Spinal cord (tissue), 10 donors: ENCODE measurements around the gene KCNQ1. TPM values are rescaled to one million over a fixed set of nuclear protein-coding genes. Genes with fewer than 3 reads are reported as not detected.

ENCODE experiments used
- DNase-seq, 6 donors: peaks; one replicate each; pipeline versions ENCODE4 v3.0.0 to v3.0.0-alpha.2; 2013 to 2015; ENCODE audit warnings: low spot score in 6 of 6, low read depth in 4 of 6
- H3K27ac ChIP-seq: one replicate; pipeline ENCODE4 v1.5.1; 2013; ENCODE audit warnings: low read depth, low read length, control low read depth
- H3K27me3 ChIP-seq: one replicate; pipeline ENCODE4 v1.6.1; 2013; ENCODE audit warnings: low read length; ENCODE audit not compliant: control insufficient read depth, insufficient read depth
- H3K36me3 ChIP-seq: one replicate; pipeline ENCODE4 v1.6.1; 2013; ENCODE audit warnings: low read length; ENCODE audit not compliant: control insufficient read depth, insufficient read depth
- H3K4me1 ChIP-seq: one replicate; pipeline ENCODE4 v1.6.1; 2013; ENCODE audit warnings: low read length; ENCODE audit not compliant: control insufficient read depth, insufficient read depth
- H3K4me3 ChIP-seq: one replicate; pipeline ENCODE4 v1.5.1; 2013; ENCODE audit warnings: low read depth, low read length, control low read depth
- H3K9me3 ChIP-seq: one replicate; pipeline ENCODE4 v1.6.1; 2013; ENCODE audit warnings: low read length; ENCODE audit not compliant: control insufficient read depth, insufficient read depth
- WGBS: methylation state at CpG from one replicate; pipeline ENCODE4 v1.1.5; 2013; ENCODE audit warnings: missing lambda C conversion rate; ENCODE audit not compliant: insufficient coverage; 5-methylcytosine and 5-hydroxymethylcytosine counted together
- polyA plus RNA-seq, 2 donors: library from polyadenylated mRNA; unstranded; fragments of 120-200 nt; gene quantifications; one replicate each; pipeline ENCODE4 v1.2.1, GENCODE V29; 2013; ENCODE audit not compliant: insufficient read length in 2 of 2
- total RNA-seq, 2 donors: library from RNA; depleted of rRNA in 1 of 2; stranded (reverse); fragments of 120-200 nt in 1 of 2; fragments of >200 nt in 1 of 2; gene quantifications; one replicate each; pipeline versions ENCODE4 v1.2.3 to v1.2.4, GENCODE V29; 2013 to 2014
- donor health status: healthy.

KCNQ1 gene
- total and polyA plus RNA-seq, 4 donors = 0.83 to 3.1 (median 2.1) TPM

GRCh38 chr11:2704356-2704755 lies 259.5 kb downstream of the KCNQ1 start:
- Histone ChIP-seq H3K4me3 (no peak overlapping the region), H3K27me3 (no peaks in the 10 kb centered on the region), H3K9me3 (no peaks in the 10 kb centered on the region), H3K36me3 (peaks cover under 1% of the 10 kb centered on the region), H3K27ac (no peak overlapping the region), H3K4me1 (peaks cover 61% of the 10 kb centered on the region)
- DNase-seq = no peak
- 99% methylated on average over 6 of the region's 6 CpGs for WGBS

GRCh38 chr11:2704896-2705606 lies 260.2 kb downstream of the KCNQ1 start:
- no peak overlapping the region for H3K4me3 ChIP-seq
- DNase-seq = no peak
- 68% methylated on average over 6 of the region's 14 CpGs for WGBS
- H3K4me1 ChIP-seq = peaks cover 61% of the 10 kb centered on the region
- H3K9me3 ChIP-seq = no peaks in the 10 kb centered on the region
- no peaks in the 10 kb centered on the region for H3K27me3 ChIP-seq
- H3K27ac ChIP-seq = no peak overlapping the region
- H3K36me3 ChIP-seq = no peaks in the 10 kb centered on the region

- Histone ChIP-seq H3K9me3 (peaks cover 2% of the 10 kb centered on the region), H3K4me1 (peaks cover 54% of the 10 kb centered on the region), H3K36me3 (no peaks in the 10 kb centered on the region), H3K27me3 (no peaks in the 10 kb centered on the region), H3K27ac (no peak overlapping the region), H3K4me3 (no peak overlapping the region)
- no CpG with 5 or more reads among the region's 1 CpG for WGBS
- DNase-seq = no peak
These were observed 261.5 kb downstream of the KCNQ1 start for GRCh38 chr11:2706321-2706720.

- DNase-seq = no peak
- no peaks in the 10 kb centered on the region for H3K36me3 ChIP-seq
- H3K27me3 ChIP-seq = no peaks in the 10 kb centered on the region
- 83% methylated on average over 1 of the region's 7 CpGs for WGBS
- no peak overlapping the region for H3K27ac ChIP-seq
- peaks cover 2% of the 10 kb centered on the region for H3K9me3 ChIP-seq
- peaks cover 49% of the 10 kb centered on the region for H3K4me1 ChIP-seq
- H3K4me3 ChIP-seq = no peak overlapping the region
These were observed 262.9 kb downstream of the KCNQ1 start for GRCh38 chr11:2707736-2708135.

- peak in 2 of 6 donors; percentile 64 to 69 for DNase-seq
- no peaks in the 10 kb centered on the region for H3K27me3 ChIP-seq
- 28% methylated on average over 9 of the region's 11 CpGs for WGBS
- no peak overlapping the region for H3K4me3 ChIP-seq
- H3K36me3 ChIP-seq = no peaks in the 10 kb centered on the region
- peaks cover 2% of the 10 kb centered on the region for H3K9me3 ChIP-seq
- H3K4me1 ChIP-seq = peaks cover 44% of the 10 kb centered on the region
- peak overlapping the region; percentile 48 for H3K27ac ChIP-seq
These were observed 263.4 kb downstream of the KCNQ1 start for GRCh38 chr11:2708151-2708581.

- H3K27ac ChIP-seq = peak overlapping the region; percentile 48
- H3K27me3 ChIP-seq = no peaks in the 10 kb centered on the region
- H3K4me3 ChIP-seq = no peak overlapping the region
- H3K4me1 ChIP-seq = peaks cover 43% of the 10 kb centered on the region
- peak in 1 of 6 donors; percentile 68 for DNase-seq
- H3K9me3 ChIP-seq = peaks cover 2% of the 10 kb centered on the region
- 28% methylated on average over 9 of the region's 14 CpGs for WGBS
- no peaks in the 10 kb centered on the region for H3K36me3 ChIP-seq
These were observed 264.0 kb downstream of the KCNQ1 start for GRCh38 chr11:2708757-2709281.

- Histone ChIP-seq H3K27me3 (no peaks in the 10 kb centered on the region), H3K36me3 (no peaks in the 10 kb centered on the region), H3K4me1 (peaks cover 42% of the 10 kb centered on the region), H3K4me3 (no peak overlapping the region), H3K9me3 (peaks cover 2% of the 10 kb centered on the region), H3K27ac (no peak overlapping the region)
- peak in 1 of 6 donors; percentile 17 for DNase-seq
- 69% methylated on average over 6 of the region's 8 CpGs for WGBS
These were observed 264.6 kb downstream of the KCNQ1 start for GRCh38 chr11:2709429-2709828.

- 92% methylated on average over 6 of the region's 6 CpGs for WGBS
These were observed 266.4 kb downstream of the KCNQ1 start for GRCh38 chr11:2711161-2711560.

GRCh38 chr11:2713094-2713493 lies 268.3 kb downstream of the KCNQ1 start:
- DNase-seq = peak in 1 of 6 donors; percentile 22
- no peaks in the 10 kb centered on the region for H3K36me3 ChIP-seq
- H3K27me3 ChIP-seq = no peaks in the 10 kb centered on the region
- H3K4me1 ChIP-seq = peaks cover 32% of the 10 kb centered on the region
- peak overlapping the region; percentile 81 for H3K27ac ChIP-seq
- 84% methylated on average over 5 of the region's 12 CpGs for WGBS
- H3K4me3 ChIP-seq = no peak overlapping the region
- peaks cover 2% of the 10 kb centered on the region for H3K9me3 ChIP-seq

More at GRCh38 chr11:2711161-2711560, 266.4 kb downstream of the KCNQ1 start:
- no peaks in the 10 kb centered on the region for H3K27me3 ChIP-seq
- H3K4me3 ChIP-seq = no peak overlapping the region
- no peaks in the 10 kb centered on the region for H3K36me3 ChIP-seq
- H3K4me1 ChIP-seq = peaks cover 28% of the 10 kb centered on the region
- H3K9me3 ChIP-seq = peaks cover 2% of the 10 kb centered on the region
- no peak overlapping the region for H3K27ac ChIP-seq
- DNase-seq = no peak
